Tibial artery (tissue), 4 donors: ENCODE data around the gene DLEC1.

ENCODE experiments used
- DNase-seq, 2 donors: peaks; one replicate each; pipeline ENCODE4 v3.0.0-alpha.2; 2019
- H3K27ac ChIP-seq, 2 donors: fragments of 200-600 bp; sonication (generic) in 1 of 2; 1 replicate in 1 of 2; 2 replicates in 1 of 2; pipeline ENCODE4 v1.5.1; 2018 to 2019; ENCODE audit warnings: mild to moderate bottlenecking in 1 of 2
- H3K27me3 ChIP-seq, 2 donors: fragments of 200-600 bp; sonication (generic) in 1 of 2; one replicate each; pipeline versions ENCODE4 v1.5.1 to v1.6.0; 2016 to 2019
- H3K36me3 ChIP-seq, 3 donors: fragments of 200-600 bp; sonication (generic) in 2 of 3; one replicate each; pipeline ENCODE4 v1.5.1; 2016 to 2019; ENCODE audit warnings: mild to moderate bottlenecking in 2 of 3
- H3K4me1 ChIP-seq, 4 donors: fragments of 200-600 bp; sonication (generic) in 2 of 4; 1 replicate in 3 of 4; 2 replicates in 1 of 4; pipeline ENCODE4 v1.5.1; 2016 to 2019
- H3K4me3 ChIP-seq, 2 donors: fragments of 200-600 bp; sonication (generic) in 1 of 2; 1 replicate in 1 of 2; 2 replicates in 1 of 2; pipeline ENCODE4 v1.5.1; 2018 to 2019; ENCODE audit warnings: mild to moderate bottlenecking in 2 of 2
- H3K9me3 ChIP-seq, 3 donors: fragments of 200-600 bp; sonication (generic) in 1 of 3; one replicate each; pipeline ENCODE4 v1.5.1; 2016 to 2019
- intact Hi-C: fragments of 100-400 bp; cut with DNase I; formaldehyde crosslinking; loops from one replicate; pipeline ENCODE4 v1.15.0; 2023; ENCODE audit warnings: low total_unique reads
- TF ChIP-seq, protein P1 (sequence below), 2 experiments: fragments of 200-600 bp in 1 of 2; fragments of 450-650 bp in 1 of 2; IDR thresholded peaks; one replicate each; pipeline ENCODE4 v1.5.1; 2017 to 2019; ENCODE audit warnings: antibody characterized with exemption in 2 of 2, mild to moderate bottlenecking in 1 of 2, moderate library complexity in 1 of 2

Gene DLEC1

DNA sequence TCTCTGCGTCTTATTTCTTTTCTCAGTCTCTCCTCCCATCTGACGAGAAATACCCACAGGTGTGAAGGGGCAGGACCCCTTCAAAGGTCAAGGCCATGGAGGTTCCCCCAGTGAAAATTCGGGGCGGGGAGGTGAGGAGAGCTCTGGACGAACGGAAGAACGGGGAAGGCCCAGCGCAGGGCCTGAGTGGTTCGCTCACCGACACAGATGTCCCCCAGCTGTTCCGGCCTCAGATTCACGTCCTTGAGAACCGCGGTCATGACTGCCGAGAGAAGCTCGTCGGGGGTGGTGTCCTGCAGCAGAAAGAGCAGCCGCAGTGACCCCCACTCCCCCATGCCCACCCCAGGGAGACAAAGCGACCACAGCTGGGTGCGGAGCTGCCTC is 97.4 kb downstream of the DLEC1 start:
- peaks cover 0 to 67% (median 37%) of the 10 kb centered on the region in 4 donors for H3K4me1 ChIP-seq
- H3K36me3 ChIP-seq = peaks cover 27 to 42% (median 33%) of the 10 kb centered on the region in 3 donors
- peak overlapping the region; percentile 88 to 89 for H3K27ac ChIP-seq
- no peak for DNase-seq
- peak overlapping the region; percentile 90 to 97 for H3K4me3 ChIP-seq
- intact Hi-C loops = loop anchor here (10.0 kb wide), 1 partner anchor 102 kb away; the partner anchor contains the start of gene DLEC1
- H3K27me3 ChIP-seq = no peaks in the 10 kb centered on the region
- no peaks in the 10 kb centered on the region for H3K9me3 ChIP-seq
- TF ChIP-seq, protein P1, sequence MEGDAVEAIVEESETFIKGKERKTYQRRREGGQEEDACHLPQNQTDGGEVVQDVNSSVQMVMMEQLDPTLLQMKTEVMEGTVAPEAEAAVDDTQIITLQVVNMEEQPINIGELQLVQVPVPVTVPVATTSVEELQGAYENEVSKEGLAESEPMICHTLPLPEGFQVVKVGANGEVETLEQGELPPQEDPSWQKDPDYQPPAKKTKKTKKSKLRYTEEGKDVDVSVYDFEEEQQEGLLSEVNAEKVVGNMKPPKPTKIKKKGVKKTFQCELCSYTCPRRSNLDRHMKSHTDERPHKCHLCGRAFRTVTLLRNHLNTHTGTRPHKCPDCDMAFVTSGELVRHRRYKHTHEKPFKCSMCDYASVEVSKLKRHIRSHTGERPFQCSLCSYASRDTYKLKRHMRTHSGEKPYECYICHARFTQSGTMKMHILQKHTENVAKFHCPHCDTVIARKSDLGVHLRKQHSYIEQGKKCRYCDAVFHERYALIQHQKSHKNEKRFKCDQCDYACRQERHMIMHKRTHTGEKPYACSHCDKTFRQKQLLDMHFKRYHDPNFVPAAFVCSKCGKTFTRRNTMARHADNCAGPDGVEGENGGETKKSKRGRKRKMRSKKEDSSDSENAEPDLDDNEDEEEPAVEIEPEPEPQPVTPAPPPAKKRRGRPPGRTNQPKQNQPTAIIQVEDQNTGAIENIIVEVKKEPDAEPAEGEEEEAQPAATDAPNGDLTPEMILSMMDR (IDR thresholded peaks at IDR 0.05) = no peak

DNA sequence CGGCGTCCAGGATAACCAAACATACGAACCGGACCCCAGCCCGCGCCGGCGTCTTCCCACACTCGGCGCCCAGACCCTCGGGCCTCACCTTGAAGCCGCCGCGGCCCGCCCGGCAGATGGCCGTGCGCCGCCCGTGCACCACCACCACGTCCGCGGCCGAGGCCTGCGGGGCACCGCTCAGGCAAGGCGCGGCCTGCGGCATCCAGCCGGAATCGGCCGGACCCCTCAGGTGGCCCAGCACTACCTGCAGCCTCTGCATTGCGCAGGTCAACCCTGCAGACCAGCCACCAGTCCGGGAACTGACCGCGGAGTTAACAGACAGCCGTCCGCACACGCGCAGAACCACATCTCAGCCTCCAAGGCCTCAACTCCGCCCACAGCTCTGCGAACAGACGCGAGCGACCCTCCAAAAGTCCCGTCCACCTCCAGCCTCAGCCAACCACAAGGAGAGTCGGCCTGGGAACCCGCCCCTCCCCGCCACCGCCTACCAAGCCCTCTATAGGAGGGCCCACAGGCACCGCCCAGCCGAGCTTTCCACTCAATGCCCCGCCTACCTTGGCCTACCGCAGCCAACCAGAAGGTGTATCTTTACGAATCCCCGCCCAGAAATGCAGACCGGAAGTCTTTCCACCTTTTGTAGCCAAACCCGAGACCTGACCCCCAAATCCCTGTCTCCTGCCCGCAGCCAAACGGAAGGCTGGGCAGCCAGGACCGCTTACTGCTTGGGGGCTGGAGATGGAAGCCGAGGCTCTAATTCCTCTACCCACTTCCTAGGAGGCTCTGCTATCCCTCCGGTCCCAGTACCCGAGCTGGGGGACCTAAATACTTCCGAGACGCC is 98.0 kb downstream of the DLEC1 start, which contains the start of gene ACAA1:
ACAA1 (minus strand) TSS at position 351 of the 838 bp plus-strand sequence; CDS start at position 259, 92 bp downstream.
- intact Hi-C loops = loop anchor here (10.0 kb wide), 1 partner anchor 102 kb away; the partner anchor contains the start of gene DLEC1
- Histone ChIP-seq H3K36me3 (peaks cover 25 to 42% (median 33%) of the 10 kb centered on the region in 3 donors), H3K4me1 (peaks cover 0 to 67% (median 37%) of the 10 kb centered on the region in 4 donors), H3K27me3 (no peaks in the 10 kb centered on the region), H3K27ac (peak within 1 kb of the TSS; percentile 88 to 89), H3K4me3 (peak within 1 kb of the TSS; percentile 90 to 97), H3K9me3 (no peaks in the 10 kb centered on the region)
- TF ChIP-seq, protein P1 (IDR thresholded peaks at IDR 0.05) = peak in 1 of 2 experiments; percentile 8
- peak; percentile 100 for DNase-seq

DNA sequence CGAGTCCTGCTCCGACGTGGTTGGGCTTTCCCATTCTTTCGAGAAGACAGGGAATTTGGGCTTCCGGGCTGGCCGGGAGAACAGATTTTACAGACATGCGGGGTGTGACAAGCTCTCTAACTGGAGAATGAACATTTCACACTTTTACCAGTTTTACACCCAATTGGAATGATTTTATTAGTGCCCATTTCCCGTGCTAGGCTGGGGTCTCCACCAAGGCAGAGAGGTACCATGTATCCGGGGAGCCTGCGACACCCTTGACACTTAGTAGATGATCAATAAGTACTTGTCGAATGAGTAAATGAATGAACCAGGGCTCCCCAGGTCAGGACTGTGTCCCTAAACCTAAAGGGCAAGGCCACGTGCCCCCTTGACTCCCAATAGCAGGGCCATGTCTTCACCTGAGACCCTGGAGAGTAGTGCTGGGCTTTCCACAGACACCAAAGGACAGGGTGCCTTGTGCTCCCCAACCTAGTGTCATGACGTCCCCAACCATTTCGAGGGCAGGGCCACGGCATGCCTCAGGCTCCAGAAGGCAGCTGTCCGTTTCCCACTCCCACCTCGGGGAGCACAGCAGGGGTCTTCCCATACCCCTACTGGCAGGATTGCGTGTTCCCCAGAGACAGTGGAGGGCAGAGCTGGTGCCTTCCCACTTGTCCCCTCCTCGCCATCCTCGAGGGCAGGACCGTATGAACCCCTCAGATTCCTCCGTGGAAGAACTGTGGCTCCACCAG is 98.8 kb downstream of the DLEC1 start:
- Histone ChIP-seq H3K4me3 (peak overlapping the region; percentile 90 to 97), H3K4me1 (peaks cover 0 to 62% (median 35%) of the 10 kb centered on the region in 4 donors), H3K36me3 (peaks cover 24 to 42% (median 32%) of the 10 kb centered on the region in 3 donors), H3K27me3 (no peaks in the 10 kb centered on the region), H3K9me3 (no peaks in the 10 kb centered on the region), H3K27ac (peak overlapping the region; percentile 88 to 89)
- peak in 1 of 2 donors; percentile 71 for DNase-seq
- TF ChIP-seq, protein P1 (IDR thresholded peaks at IDR 0.05) = no peak
- intact Hi-C loops = loop anchor here (2.0 to 10.0 kb wide), 2 partner anchors 27 to 103 kb away; partner anchors contain the start of genes DLEC1 and OXSR1

DNA sequence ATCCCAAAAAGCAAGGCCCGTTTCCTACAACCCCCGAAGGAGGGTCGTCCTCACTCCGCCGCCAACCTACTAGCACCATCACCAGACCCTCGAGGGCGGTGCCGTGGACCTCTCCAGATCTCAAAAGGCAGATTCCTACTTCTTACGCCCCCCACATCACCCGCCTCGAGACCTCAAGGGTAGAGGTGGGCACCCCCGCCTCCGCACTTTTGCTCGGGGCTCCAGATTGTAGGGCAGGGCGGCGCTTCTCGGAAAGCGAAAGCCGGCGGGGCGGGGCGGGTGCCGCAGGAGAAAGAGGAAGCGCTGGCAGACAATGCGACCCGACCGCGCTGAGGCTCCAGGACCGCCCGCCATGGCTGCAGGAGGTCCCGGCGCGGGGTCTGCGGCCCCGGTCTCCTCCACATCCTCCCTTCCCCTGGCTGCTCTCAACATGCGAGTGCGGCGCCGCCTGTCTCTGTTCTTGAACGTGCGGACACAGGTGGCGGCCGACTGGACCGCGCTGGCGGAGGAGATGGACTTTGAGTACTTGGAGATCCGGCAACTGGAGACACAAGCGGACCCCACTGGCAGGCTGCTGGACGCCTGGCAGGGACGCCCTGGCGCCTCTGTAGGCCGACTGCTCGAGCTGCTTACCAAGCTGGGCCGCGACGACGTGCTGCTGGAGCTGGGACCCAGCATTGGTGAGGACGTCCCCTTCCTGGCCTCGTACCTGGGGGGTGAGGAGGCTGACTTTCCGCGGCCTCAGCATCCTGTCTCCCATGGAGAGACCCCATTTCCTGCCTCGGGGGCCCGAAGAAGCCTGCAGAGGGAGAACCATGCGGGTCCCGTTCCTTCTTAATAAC is 99.6 kb downstream of the DLEC1 start, which contains the start of gene MYD88:
MYD88 (plus strand) TSS at position 313 of the 842 bp plus-strand sequence; CDS start at position 353, 40 bp downstream.
- TF ChIP-seq, protein P1 (IDR thresholded peaks at IDR 0.05) = no peak
- intact Hi-C loops = loop anchor here (2.0 to 10.0 kb wide), 2 partner anchors 26 to 104 kb away; partner anchors contain the start of genes DLEC1 and OXSR1

More for the DNA sequence above, 99.6 kb downstream of the DLEC1 start, which contains the start of gene MYD88:
- peak; percentile 86 to 90 for DNase-seq
- H3K27ac ChIP-seq = peak within 1 kb of the TSS; percentile 88 to 89
- peak within 1 kb of the TSS; percentile 90 to 97 for H3K4me3 ChIP-seq
- no peaks in the 10 kb centered on the region for H3K27me3 ChIP-seq
- no peaks in the 10 kb centered on the region for H3K9me3 ChIP-seq
- H3K4me1 ChIP-seq = peaks cover 0 to 55% (median 33%) of the 10 kb centered on the region in 4 donors
- H3K36me3 ChIP-seq = peaks cover 16 to 34% (median 24%) of the 10 kb centered on the region in 3 donors
